Esophagus (tissue), 2 donors: ENCODE measurements around the gene KIF16B. TPM values are rescaled to one million over a fixed set of nuclear protein-coding genes. Genes with fewer than 3 reads are reported as not detected.
"Not testable (repeated sequence)": the region's sequence is repeated elsewhere in the genome, so short reads cannot be mapped to it uniquely, and the experiment has no call there.

Source experiments
- H3K27ac ChIP-seq, 2 donors: one replicate each; pipeline ENCODE4 v1.5.1; 2013; ENCODE audit warnings: low read depth in 2 of 2, mild to moderate bottlenecking in 2 of 2, inconsistent platforms in 1 of 2, low read length in 1 of 2, moderate library complexity in 1 of 2
- H3K27me3 ChIP-seq, 2 donors: one replicate each; pipeline ENCODE4 v1.6.1; 2013; ENCODE audit warnings: low read length in 2 of 2, control low read depth in 1 of 2, mild to moderate bottlenecking in 1 of 2; ENCODE audit not compliant: insufficient read depth in 2 of 2, control insufficient read depth in 1 of 2
- H3K36me3 ChIP-seq, 2 donors: one replicate each; pipeline ENCODE4 v1.6.1; 2013; ENCODE audit warnings: low read length in 1 of 2; ENCODE audit not compliant: control insufficient read depth in 2 of 2, insufficient read depth in 2 of 2
- H3K4me1 ChIP-seq, 2 donors: one replicate each; pipeline ENCODE4 v1.6.1; 2013; ENCODE audit warnings: low read length in 1 of 2; ENCODE audit not compliant: control insufficient read depth in 2 of 2, insufficient read depth in 2 of 2
- H3K4me3 ChIP-seq, 2 donors: one replicate each; pipeline ENCODE4 v1.5.1; 2013; ENCODE audit warnings: low read length in 2 of 2, mild to moderate bottlenecking in 2 of 2, low read depth in 1 of 2, moderate library complexity in 1 of 2
- H3K9me3 ChIP-seq, 2 donors: one replicate each; pipeline ENCODE4 v1.6.1; 2013; ENCODE audit warnings: mild to moderate bottlenecking in 2 of 2, low read depth in 1 of 2, low read length in 1 of 2, moderate library complexity in 1 of 2; ENCODE audit not compliant: control insufficient read depth in 2 of 2, insufficient read depth in 1 of 2
- WGBS, 2 donors: extraction: QIAGEN DNeasy Blood & Tissue Kit; methylation state at CpG; one replicate each; pipeline ENCODE4 v1.1.7; 2013; 5-methylcytosine and 5-hydroxymethylcytosine counted together
- polyA plus RNA-seq, 2 donors: library from polyadenylated mRNA; stranded (reverse); fragments of 200-250 nt; gene quantifications; one replicate each; pipeline ENCODE4 v1.2.3, GENCODE V29; 2013
- donor health status: healthy with polysubstance abuse.
- donor health status: Bipolar disorder and iron deficiency.

The KIF16B gene
- polyA plus RNA-seq, 2 donors: 5.2 to 7.3 TPM

- no peaks in the 10 kb centered on the region for H3K36me3 ChIP-seq
- 86 to 91% methylated on average over 5 of the region's 5 CpGs for WGBS, 2 donors
- H3K4me1 ChIP-seq: no peaks in the 10 kb centered on the region
- H3K9me3 ChIP-seq: no peaks in the 10 kb centered on the region
- no peaks in the 10 kb centered on the region for H3K27me3 ChIP-seq
- no peak overlapping the region for H3K4me3 ChIP-seq
- H3K27ac ChIP-seq: no peak overlapping the region
Observed at GRCh38 chr20:16244892-16245291, 328.4 kb downstream of the KIF16B start.

- 64 to 70% methylated on average over 4 of the region's 4 CpGs for WGBS, 2 donors
- Histone ChIP-seq H3K9me3 (no peaks in the 10 kb centered on the region), H3K4me3 (no peak overlapping the region), H3K27me3 (no peaks in the 10 kb centered on the region), H3K36me3 (no peaks in the 10 kb centered on the region), H3K27ac (no peak overlapping the region), H3K4me1 (no peaks in the 10 kb centered on the region)
Observed at GRCh38 chr20:16243470-16243869, 329.8 kb downstream of the KIF16B start.

- H3K36me3 ChIP-seq: no peaks in the 10 kb centered on the region
- H3K27me3 ChIP-seq: no peaks in the 10 kb centered on the region
- H3K4me3 ChIP-seq: no peak overlapping the region
- H3K4me1 ChIP-seq: no peaks in the 10 kb centered on the region
- no peak overlapping the region for H3K27ac ChIP-seq
- no peaks in the 10 kb centered on the region for H3K9me3 ChIP-seq
Observed at GRCh38 chr20:16241911-16242310, 331.3 kb downstream of the KIF16B start.

- no peak overlapping the region for H3K4me3 ChIP-seq
- H3K27ac ChIP-seq: no peak overlapping the region
- no peaks in the 10 kb centered on the region for H3K9me3 ChIP-seq
- H3K27me3 ChIP-seq: no peaks in the 10 kb centered on the region
- H3K36me3 ChIP-seq: no peaks in the 10 kb centered on the region
- no peaks in the 10 kb centered on the region for H3K4me1 ChIP-seq
Observed at GRCh38 chr20:16240355-16240754, 332.9 kb downstream of the KIF16B start.

- no peaks in the 10 kb centered on the region for H3K4me1 ChIP-seq
- no peaks in the 10 kb centered on the region for H3K36me3 ChIP-seq
- H3K9me3 ChIP-seq: no peaks in the 10 kb centered on the region
- H3K27ac ChIP-seq: no peak overlapping the region
- H3K27me3 ChIP-seq: no peaks in the 10 kb centered on the region
- no peak overlapping the region for H3K4me3 ChIP-seq
- 89 to 90% methylated on average over 9 of the region's 9 CpGs for WGBS, 2 donors
Observed at GRCh38 chr20:16236589-16237241, 336.5 kb downstream of the KIF16B start.

GRCh38 chr20:16230402-16230801 lies 342.8 kb downstream of the KIF16B start:
- H3K36me3 ChIP-seq: no peaks in the 10 kb centered on the region
- H3K27me3 ChIP-seq: no peaks in the 10 kb centered on the region
- no peak overlapping the region for H3K27ac ChIP-seq
- H3K4me3 ChIP-seq: no peak overlapping the region
- H3K4me1 ChIP-seq: no peaks in the 10 kb centered on the region
- H3K9me3 ChIP-seq: no peaks in the 10 kb centered on the region

GRCh38 chr20:16229813-16230212 lies 343.4 kb downstream of the KIF16B start:
- Histone ChIP-seq H3K27me3 (no peaks in the 10 kb centered on the region), H3K27ac (no peak overlapping the region), H3K9me3 (no peaks in the 10 kb centered on the region), H3K36me3 (no peaks in the 10 kb centered on the region), H3K4me3 (no peak overlapping the region), H3K4me1 (no peaks in the 10 kb centered on the region)
- WGBS, 2 donors: 89 to 94% methylated on average over 1 of the region's 1 CpG

GRCh38 chr20:16228722-16229121 lies 344.5 kb downstream of the KIF16B start:
- H3K4me1 ChIP-seq: no peaks in the 10 kb centered on the region
- no peak overlapping the region for H3K4me3 ChIP-seq
- no peaks in the 10 kb centered on the region for H3K27me3 ChIP-seq
- WGBS, 2 donors: 80 to 83% methylated on average over 4 of the region's 4 CpGs
- no peaks in the 10 kb centered on the region for H3K36me3 ChIP-seq
- H3K27ac ChIP-seq: no peak overlapping the region
- H3K9me3 ChIP-seq: no peaks in the 10 kb centered on the region

GRCh38 chr20:16226961-16227360 lies 346.3 kb downstream of the KIF16B start:
- H3K36me3 ChIP-seq, H3K27me3 ChIP-seq, H3K4me3 ChIP-seq, H3K4me1 ChIP-seq, H3K9me3 ChIP-seq, H3K27ac ChIP-seq: not testable (repeated sequence)
- WGBS, 2 donors: 83 to 93% methylated on average over 9 to 17 of the region's 27 CpGs

GRCh38 chr20:16224836-16225235 lies 348.4 kb downstream of the KIF16B start:
- H3K27ac ChIP-seq: no peak overlapping the region
- no peaks in the 10 kb centered on the region for H3K27me3 ChIP-seq
- H3K36me3 ChIP-seq: no peaks in the 10 kb centered on the region
- WGBS, 2 donors: 43 to 51% methylated on average over 3 of the region's 3 CpGs
- no peaks in the 10 kb centered on the region for H3K9me3 ChIP-seq
- H3K4me3 ChIP-seq: no peak overlapping the region
- H3K4me1 ChIP-seq: no peaks in the 10 kb centered on the region
